Dedifferentiated amniotic fluid mesenchymal stem cell (primary cell): Measurements from ENCODE around the gene OLFM4.

ENCODE experiments used
- DNase-seq: peaks from one replicate; pipeline ENCODE4 v3.0.0-alpha.2; 2016; ENCODE audit errors: extremely low spot score

OLFM4 gene

DNA sequence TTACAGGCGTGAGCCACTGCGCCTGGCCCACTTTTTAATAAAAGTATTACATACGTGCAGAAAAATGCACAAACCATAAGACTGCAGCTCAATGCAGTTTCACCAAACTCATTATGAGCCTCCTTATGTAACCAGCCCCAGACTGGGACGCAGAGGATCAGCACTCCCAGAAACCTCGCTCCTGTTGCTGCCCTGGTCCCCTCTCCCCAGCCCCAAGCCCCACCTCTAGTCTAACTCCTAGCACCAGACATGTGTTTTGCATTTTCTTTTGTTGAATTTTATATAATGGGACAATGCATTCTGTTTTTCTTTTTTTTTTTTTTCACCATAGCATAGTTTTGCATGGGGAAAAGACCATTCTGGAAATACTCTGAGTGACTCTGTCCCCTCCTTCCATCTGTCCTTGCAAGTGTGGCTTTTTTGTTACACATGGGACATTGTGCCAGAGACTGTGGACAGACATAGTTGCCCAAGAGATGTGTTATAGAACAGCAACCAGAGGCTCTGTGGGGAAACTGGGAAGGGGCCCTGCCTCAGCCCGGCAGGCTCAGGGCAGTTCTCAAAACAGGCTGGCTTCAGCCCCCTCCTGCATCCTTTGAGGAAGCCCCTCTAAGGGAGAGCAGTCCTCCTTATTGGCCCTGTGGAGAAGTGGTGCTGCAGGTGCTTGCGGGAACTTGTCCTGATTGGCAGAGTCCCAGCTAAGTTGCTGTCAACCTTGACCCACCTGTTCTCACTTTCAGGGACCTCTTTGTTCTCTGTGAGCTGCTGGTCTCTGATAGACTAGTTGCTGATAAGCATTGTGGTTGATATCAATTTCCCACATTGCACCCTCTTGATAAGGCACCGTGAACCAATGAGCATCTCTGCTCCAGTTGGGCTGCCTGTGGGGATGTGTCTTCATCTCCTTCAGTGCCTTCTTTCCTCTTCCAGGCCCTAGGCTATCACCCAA is 13.8 kb upstream of the OLFM4 start:
- DNase-seq = no peak

- no peak for DNase-seq
Observed at GRCh38 chr13:53015971-53016370, 12.6 kb upstream of the OLFM4 start.

GRCh38 chr13:53017433-53017970 is 11.1 kb upstream of the OLFM4 start:
- no peak for DNase-seq

DNA sequence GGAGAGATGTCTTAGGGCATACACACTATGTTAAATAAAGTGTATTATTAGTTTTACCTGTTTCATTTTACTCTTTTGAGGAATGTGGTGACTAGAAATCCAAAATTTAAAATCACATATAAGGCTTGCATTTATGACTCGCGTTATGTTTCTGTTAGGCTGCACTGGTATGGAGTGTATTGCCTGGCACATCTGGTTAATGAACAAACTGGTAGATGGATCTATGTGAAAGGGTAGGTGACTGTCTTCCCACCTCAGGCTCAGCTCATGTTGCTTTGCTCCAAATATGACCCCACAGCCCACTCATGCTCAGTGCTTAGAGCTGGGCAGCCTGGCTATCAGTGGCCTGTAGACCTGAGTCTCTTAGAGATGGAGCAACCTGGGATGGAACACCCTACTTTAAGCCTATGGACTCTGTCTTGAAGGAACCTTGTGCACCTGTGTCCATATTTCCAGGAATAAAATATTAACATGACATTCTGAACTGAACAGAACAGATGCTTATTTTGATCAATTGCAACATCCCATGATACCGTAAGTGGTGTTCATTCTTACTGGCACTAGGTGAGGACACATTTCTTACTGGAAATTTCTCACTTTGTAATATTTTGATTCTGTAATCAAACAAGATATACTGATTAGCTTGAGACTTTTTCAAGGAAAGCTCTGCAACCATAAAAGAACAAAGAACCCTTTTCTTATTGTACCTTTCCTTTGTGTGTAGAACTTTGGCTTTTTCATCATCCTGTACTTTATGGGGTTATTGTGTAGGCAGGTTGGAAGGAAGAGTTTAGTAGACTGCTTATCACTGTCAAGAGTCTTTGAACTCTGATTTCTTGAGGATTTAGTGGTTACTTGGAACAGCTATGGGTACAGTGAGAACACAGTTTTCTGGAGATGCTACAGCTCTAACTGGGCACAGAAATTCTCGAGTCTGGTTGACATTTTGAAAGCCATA is 9.6 kb upstream of the OLFM4 start:
- no peak for DNase-seq

DNA sequence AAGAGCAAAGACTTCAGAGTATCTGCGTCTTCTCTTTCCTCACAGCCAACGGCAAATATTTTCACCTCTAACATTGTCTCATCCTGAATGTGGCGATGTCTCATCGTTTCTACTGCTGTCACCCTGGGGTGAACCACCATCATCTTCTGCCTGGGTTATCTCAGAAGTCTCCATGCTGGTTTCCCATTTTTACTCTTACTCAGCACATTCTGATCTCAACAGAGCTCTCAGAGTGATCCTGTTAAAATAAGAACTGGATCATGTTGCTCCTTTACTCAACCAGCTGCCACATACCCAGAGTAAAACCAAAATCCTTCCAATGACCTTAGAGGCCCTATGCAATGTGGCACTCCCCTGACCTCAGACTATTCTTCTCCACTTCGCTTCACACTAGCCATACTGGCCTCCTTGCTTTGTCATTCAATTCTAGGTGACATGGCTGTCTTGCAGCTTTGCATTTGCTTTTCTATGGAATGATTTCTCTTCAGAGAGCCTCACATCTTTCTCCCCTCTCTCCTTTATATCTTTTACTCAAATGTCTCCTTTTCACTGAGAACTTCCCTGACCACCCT is 7.8 kb upstream of the OLFM4 start:
- DNase-seq = no peak

DNA sequence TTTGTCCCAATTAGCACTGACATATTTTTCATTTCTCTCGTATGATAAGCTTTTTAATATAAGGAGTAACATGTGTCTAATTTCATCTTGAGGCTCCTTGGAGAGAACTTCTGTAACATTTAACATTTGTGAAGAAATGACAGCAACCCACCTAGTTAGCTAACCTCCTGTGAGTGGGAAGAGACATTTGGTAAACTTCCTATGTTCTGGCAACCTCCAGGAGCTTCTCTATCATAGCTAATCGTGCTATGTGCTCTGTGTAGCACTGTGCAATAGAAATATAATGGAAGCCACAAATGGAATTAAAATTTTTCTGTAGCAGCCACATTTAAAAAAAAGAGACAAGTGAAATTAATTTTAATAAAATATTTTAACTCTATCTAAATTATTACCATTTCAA is 5.4 kb upstream of the OLFM4 start:
- no peak for DNase-seq

DNA sequence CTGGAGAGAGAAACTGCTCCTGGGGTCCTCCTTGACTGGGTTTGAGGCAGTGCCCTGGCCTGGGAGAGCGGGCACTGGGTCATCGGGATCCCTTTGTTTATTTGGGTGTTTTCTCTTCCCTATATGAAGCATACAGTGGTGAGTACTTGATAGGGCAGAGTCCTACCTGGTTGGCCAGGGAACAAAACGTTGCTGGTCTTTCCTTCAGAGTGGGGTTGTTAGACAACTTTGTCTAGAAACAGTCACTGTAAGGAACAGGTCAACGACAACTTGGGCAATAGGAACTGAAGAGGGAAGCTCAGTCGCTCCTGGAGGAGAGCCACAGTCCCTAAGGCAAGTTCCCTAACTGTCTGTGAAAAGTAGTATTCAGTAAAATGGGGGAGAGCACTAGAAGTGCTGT is 550 bp upstream of the OLFM4 start:
- no peak for DNase-seq

DNA sequence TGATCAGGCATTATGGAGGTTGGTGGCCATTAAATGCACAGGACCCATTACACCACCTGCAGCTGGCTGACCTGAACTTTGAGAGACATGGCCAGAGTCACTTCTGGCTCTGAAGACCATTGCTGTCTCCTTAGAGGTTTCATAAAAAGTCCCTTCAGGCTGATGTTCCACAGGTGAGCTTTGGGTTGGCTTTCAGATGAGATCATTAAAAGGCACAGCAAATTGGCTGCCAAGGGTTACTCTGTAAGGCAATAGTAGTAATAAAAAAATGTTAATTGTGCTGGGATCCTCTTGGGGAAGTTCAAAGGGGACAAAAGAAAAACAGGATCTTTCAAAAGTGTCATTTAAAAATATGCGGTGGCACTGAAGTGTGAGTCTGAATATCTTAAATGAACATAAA is 4.2 kb downstream of the OLFM4 start:
- no peak for DNase-seq

GRCh38 chr13:53038993-53039392 is 10.4 kb downstream of the OLFM4 start:
- no peak for DNase-seq

- DNase-seq = no peak
Observed at GRCh38 chr13:53041968-53042516, 13.4 kb downstream of the OLFM4 start.

- DNase-seq = no peak
Observed at GRCh38 chr13:53042877-53043276, 14.3 kb downstream of the OLFM4 start.

GRCh38 chr13:53043398-53043797 is 14.8 kb downstream of the OLFM4 start:
- no peak for DNase-seq

- no peak for DNase-seq
Observed at GRCh38 chr13:53045189-53045588, 16.6 kb downstream of the OLFM4 start.

DNA sequence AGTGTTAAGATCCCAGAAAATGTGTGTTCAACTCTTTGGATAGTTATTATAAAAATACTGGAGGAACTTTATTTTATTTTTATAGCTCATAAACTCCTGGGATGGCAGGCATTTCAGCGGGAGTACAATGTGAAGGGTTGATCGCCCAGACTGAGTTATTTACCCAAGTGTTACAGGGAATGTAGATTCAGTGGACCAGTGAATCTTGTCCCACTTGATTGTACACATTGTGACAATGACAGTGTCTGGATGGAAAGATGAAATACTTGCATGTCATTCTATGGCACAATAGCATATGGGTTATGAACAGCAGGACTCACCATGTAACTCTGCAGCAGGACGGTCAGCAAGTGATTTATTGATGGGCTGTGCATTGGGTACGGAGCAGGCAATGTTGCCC is 20.3 kb downstream of the OLFM4 start:
- no peak for DNase-seq

- no peak for DNase-seq
Observed at GRCh38 chr13:53050151-53050550, 21.5 kb downstream of the OLFM4 start.

DNA sequence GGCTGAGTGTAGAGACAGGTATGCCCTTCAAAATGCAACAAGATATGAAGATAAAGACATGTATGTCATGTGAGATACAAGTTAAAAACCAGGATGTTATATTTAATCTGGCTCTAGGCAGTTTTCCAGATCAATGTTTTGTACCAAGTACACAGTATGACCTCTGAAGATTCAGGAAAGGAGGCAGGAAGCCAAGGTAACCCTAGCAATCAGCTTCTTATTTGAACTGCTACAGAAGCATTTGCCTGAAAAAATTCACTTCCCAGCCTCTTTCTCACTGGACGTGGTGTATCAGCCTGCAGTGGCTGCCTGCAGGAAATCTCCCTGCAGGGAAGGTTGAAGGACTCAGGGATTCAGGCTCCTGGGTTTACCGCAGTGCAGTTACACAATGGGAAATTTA is 24.1 kb downstream of the OLFM4 start:
- no peak for DNase-seq

DNA sequence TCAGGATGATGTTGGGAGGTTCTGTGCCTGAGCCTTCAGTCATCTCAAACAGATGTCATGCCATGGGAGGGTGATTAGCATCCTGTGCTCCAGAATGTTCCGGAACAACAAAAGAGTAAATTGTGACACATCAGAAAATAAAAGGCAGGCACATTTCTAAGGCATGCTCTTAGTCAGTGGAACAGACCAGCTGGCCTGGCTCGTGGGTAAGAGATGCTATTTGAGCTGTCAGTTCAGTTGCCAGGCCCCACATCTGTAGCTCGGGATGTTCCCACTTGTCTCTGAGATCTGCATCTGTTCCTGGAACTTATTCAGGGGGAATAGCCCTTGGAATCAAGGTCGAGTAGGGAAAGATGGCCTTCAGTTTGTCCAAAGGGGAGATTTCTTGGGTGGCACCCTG is 26.0 kb downstream of the OLFM4 start:
- no peak for DNase-seq

DNA sequence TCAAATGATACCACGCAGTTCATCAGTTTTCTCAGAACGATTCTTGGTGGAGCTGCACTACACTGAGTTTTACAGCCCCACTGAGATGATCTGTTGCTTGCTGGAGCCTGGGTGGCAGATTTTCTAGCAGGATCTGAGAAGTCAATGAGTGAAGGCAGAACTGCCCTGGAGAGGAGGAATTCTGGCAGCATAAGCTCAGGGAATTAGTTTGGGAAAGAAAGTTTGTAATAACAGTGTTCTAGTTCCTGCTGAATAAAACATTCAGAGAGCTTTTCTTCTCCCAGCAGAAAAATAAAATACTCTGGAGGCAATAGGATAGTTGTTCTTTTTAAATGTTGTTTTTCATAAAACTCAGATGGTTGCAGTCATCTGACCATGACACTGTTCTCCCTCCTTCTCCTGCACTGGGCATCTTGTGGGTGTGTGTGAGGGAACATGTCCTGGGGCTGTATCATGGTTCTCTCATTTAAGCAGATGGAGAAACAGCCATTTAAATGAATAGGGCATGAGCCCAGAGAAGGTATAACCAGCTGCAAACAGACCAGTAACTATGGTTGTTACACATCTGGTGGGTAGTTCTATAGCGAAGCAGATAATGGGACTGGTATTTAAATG is 29.6 kb downstream of the OLFM4 start:
- no peak for DNase-seq

DNA sequence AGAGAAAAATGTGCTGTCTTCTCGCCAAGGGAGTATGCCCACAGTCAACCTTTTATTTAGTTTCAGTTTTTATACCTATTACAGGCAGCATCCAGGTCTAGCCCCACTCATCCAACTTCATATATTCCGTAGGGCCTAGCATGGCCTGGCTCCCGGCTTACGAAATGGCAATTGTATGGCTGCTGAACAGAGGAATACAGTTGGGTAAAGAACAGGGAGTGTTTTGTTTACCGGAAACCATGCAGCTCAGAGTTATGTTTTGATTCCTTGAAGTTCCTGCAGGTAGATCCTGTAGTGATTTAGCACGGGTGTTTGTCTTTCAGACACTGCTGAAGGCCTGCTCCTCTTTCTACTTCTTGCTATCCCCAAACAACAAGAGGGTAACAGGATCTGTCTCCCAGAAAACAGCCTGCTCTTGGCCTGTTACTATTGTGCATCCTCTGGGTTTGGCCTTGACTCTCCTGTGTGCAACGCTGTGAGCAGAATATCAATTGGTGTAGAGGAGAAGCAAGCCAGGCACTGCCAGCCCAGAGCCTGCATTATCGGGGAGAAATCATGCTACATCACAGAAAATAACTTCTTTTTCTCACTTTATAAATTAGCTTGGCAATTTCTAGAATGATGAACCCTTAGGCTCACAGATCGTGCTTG is 32.4 kb downstream of the OLFM4 start:
- DNase-seq = no peak

DNA sequence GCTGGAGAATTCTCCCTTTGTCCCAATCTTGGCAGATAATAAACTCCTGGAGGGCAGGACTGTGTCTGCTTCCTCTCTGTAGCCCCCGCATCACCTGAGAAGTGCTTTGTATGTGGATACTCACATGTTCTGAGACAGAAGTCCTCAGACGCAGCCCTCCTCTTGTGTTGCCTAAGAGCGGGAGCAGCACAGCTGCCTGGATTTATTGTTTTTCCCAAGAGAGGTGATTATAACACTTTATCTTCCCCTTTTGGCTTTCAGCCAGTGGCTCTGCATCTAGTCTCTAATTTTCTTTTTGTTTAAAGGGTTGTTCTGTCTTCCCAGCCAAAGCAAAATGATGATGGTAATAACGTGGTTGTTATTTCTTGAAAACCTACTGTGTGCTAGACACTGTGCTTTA is 36.1 kb downstream of the OLFM4 start:
- DNase-seq = no peak

GRCh38 chr13:53066411-53066810 is 37.8 kb downstream of the OLFM4 start:
- no peak for DNase-seq
